Cerebellar nuclear complex (tissue), 1 donor: ENCODE results near the gene ACSS1.

Experiments used
- DNase-seq, 2 experiments: peaks; one replicate each; lab custom pipeline; 2025; lab: John Stamatoyannopoulos, UW

ACSS1 gene

GRCh38 chr20:25058847-25059810 is 1.2 kb upstream of the ACSS1 start:
- DNase-seq, result peak in 1 of 2 experiments; percentile 18

- no peak for DNase-seq
Observed at GRCh38 chr20:25057234-25058050, 497 bp downstream of the ACSS1 start.

GRCh38 chr20:25056690-25057233 is 1.2 kb downstream of the ACSS1 start:
- no peak for DNase-seq

- no peak for DNase-seq
Observed at GRCh38 chr20:25055711-25056495, 2.0 kb downstream of the ACSS1 start.

DNA sequence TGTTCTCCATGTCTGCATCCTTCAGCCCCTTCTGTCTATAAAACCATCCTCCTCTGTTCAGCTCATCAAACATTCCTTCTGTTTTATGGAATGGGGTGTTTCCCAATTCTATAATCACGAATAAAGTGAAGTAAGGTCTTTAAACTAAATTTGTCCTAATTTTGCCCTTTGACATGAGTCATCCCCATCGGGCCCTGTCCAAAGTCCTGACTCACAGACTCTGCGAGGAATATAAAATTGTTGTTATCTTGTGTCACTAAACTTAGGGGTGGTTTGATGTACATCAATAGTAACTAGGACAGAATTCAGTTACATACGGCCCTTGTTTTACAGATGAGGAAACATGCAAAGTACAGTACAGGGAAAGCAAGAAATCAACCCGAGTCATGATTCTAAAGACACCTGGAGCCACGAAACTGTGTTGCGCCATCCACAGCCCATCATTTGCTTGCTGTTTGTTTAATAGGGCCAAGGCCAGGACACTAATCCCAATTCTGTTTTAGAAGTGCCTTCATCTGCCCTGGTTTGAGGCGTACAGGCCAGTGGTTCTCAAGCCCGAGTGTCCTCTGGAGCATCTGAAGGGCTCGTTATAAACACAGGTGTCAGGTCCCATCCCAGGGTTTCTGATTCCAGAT is 2.8 kb downstream of the ACSS1 start:
- DNase-seq, result no peak

GRCh38 chr20:25054096-25054820 is 3.7 kb downstream of the ACSS1 start:
- DNase-seq, result no peak

DNA sequence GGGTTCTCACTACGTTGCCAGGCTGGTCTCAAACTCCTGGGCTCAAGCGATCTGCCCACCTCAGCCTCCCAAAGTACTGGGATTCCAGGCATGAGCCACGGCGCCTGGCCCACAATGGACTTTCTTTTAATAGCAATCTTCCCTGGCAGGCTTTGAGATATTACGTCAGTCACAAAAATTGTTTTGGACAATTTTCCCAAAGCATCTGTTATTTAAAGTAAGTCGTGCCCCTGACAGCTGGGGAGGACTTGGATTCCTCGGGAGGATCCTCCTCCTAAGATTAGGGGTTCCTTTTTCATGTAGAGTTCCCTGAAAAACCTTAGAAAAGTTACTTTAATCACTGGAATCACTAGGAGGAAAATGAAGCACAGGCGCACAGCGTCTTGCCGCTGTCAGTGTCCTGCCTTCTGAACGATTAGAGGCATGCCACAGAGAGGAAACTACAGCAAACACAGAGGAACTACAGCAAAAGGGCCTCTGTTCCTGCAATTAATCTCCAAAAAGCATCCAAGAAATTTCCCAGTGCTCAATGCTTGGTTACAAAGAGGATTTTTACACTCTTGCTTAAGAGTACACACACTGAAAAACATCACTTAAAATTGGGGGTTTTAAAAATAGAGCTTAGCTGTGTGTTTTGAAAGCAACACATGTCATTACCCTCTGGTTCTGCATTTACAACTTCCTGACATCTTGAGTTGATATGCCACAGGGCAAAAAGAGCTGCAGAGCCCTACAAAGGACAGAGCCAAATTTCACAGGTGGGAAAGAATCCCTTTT is 4.5 kb downstream of the ACSS1 start:
- DNase-seq, result peak; percentile 23 to 76

DNA sequence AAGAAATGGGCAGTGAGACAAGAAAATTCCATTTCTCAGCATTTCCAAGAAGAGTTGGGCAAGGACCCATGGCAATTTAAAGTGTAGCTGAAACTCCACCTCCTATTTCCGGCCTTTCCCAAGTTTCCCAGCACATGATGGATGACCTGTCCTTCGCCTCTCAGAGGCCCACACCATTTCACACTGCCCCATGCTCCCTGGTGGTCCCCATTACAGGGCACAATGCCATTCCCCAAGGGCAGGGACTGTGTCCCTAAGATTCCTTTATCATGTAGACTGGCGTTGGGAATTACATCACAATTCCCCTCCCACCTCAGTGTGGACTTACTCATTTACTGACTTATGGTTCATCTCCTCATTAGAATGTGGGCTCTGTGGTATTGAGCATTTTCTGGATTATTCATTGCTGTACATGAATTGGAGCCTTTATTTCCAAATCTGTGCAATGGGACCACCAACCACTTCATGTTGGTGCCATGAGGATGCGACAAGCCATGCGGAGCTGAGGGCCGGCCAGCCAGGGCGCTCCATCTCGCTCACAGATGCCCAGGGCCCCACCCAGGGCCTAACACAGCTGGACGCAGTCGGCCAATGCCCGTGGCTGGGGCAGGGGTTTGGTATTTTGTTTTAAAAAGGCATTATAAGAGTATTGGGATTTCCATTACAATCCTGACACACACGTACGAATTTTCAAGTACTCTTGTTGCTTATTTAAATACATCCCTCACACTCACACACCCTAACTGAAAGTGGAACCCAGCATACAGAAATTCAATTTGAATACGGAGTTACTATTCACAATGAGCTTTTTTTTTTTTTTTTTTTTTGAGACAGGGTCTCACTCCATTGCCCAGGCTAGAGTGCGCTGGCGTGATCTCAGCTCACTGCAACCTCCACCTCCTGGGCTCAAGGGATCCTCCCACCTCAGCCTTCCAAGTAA is 5.4 kb downstream of the ACSS1 start:
- no peak for DNase-seq

DNA sequence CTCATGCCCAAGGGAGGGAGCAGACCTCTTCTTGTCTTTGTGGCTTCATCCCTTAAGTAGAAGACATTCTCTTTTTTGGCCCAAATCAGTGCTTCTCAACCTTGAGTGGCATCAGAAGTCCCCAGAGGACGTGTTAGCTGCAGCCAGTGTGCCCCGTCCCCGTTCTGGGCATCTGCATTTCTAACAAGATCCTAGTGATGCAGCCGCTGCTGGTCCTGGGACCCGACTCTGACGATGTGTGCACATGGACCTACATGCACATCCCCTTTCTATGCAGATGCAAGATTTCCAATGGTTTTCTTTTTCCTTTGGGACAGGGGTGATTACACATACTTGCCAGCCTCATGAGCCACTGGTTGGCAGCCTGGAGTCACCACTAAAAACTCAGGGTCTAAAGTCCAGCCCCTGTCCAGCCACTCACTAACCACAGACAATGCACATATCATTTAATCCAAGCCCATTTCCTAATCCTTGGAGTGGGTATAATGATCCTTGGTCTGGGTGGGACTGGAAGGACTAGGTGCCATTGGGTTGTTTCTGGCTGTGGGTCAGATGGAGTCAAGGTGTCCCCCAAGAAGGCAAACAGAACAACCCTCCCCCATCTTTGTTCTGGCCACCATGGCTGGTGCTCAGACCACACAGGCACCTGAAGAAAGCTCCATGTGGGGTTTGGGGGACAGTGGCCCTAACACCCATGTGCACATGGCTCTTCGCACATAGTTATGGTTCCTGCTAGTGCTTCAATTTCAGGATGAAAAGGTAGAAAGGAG is 6.4 kb downstream of the ACSS1 start:
- DNase-seq, result no peak

- no peak for DNase-seq
Observed at GRCh38 chr20:25050501-25051350, 7.2 kb downstream of the ACSS1 start.

- no peak for DNase-seq
Observed at GRCh38 chr20:25050082-25050481, 7.9 kb downstream of the ACSS1 start.

- DNase-seq, result no peak
Observed at GRCh38 chr20:25049261-25050060, 8.5 kb downstream of the ACSS1 start.

GRCh38 chr20:25048519-25048952 is 9.4 kb downstream of the ACSS1 start:
- DNase-seq, result no peak

DNA sequence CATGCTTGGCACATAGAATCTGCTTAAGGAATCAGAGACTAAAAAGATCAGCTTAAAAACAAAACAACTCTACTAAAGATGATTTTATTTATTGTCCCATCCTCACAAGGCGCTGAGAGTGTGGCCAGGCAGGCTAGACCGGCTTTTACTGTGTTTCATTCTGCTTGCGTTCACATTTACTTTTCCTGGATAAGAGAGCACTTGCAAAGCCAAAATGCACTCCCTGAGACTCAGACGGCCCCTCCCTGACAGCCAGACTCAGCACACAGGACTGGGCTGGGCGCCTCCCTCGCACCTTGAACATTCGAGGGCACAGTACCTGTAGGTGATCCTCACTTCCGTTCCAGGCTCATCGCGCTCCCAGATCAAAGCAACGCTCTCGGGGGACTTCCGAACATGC is 10.2 kb downstream of the ACSS1 start:
- no peak for DNase-seq

DNA sequence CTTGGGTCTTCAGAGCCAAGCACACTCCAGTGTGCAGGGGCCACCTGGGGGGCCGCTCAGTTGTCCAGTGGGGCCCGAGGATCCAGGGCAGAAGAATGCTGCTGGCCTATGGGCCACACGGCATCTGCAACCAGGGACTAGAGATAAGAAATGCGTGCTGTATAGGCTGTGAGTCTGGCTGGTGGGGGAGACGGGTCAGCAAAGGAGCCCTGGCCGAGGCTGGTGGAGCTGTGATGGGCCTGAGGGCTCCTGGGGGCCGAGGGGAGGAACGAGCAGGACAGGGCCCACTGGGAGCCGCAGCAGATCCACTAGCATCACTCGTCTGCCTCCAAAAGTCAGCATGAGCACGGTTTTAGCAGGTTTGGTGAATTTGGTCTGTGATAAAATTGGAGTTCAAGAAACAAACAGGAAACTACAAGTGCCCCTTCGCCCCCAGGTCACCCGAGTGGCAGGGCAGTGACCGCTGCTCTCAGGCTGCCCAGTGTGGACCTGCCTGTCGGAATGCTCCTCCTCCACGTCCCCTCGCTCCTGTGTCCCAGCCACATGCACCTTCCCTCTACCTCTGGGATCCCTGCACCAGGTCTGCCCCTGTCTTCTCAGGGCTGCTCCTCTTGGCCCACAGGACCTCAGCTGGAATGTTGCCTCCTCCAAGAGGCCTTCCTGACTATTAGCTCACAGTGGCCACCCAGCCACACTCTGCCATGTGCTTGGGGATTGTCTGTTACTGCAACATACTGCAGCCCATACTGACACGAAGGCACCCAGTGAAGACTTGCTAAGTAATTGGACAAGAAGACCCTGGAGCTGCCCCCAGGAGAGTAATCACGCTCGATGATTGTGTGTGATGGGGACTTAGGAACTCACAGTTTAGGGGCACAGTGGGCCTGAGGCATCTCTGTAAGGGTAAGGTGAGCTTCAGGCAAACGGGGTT is 10.9 kb downstream of the ACSS1 start:
- no peak for DNase-seq
